Measurements from ENCODE around the gene DNAJA3. TPM values are rescaled to one million over a fixed set of nuclear protein-coding genes. Genes with fewer than 3 reads are reported as not detected.

The DNAJA3 gene
- total RNA-seq, 1 experiment from 2014 or later = 64.1 TPM

DNA sequence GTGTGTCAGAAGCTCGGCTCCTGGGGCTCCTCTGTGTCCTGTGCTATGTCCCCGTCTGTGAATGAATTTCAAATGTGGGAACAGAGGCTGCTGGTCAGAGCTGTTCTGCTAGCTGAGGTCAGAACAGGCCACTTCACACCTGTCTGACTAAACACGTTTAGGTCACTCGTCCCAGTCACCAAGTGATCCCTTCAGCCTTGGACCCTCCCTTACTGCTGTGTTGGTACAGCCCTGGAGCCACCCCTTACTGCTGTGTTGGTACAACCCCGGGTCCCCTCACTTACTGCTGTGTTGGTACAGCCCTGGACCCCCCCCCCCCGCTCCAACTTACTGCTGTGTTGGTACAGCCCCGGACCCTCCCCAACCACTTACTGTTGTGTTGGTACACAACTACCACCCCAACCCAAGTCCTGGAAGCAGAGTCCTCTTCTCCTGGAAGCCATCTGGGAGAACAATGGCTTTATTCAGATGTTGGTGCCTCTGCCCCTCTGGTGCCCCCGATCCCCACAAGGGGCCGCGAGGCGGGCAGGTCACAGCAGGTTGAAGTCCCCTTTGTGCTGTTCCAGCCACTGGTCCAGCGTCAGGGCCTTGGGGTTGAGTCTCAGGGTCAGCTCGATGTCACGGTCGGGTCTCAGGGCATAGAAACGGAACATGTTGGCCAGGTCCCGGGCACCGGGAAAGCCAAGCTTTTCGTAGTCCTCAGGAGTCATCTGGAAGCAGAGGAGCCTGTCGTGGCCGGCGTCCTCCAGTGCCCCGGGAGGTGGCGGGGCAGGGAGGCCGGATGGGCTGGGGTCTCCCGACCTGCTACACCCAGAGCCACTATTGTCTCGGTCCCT, 35.8 kb downstream of the DNAJA3 start:
- Mint-ChIP-seq H3K36me3 (peaks cover 39% of the 10 kb centered on the region), H3K4me1 (peaks cover 5% of the 10 kb centered on the region), H3K4me3 (no peak overlapping the region), H3K27ac (peak overlapping the region; percentile 53), H3K27me3 (ENCODE audit: low read depth) (no peaks in the 10 kb centered on the region), H3K9me3 (no peaks in the 10 kb centered on the region)
- DNase-seq (ENCODE audit: low spot score) (peak; percentile 57), ATAC-seq (peak; percentile 66)
- ChIA-PET POLR2A (interaction anchor here (1.1 to 1.8 kb wide), 2 partner anchors 13 to 15 kb away, joined by 3 to 7 read pairs; partner anchors contain the start of genes HMOX2 and NMRAL1), CTCF (interaction anchor here (0.8 to 1.1 kb wide), 2 partner anchors 57 to 207 kb away, joined by 3 read pairs; no protein-coding TSS in a partner anchor)
- TF ChIP-seq SP1 (CRISPR knock-in tag; conservative IDR thresholded peaks at IDR 0.05) = 0 out of 2 replicates have a peak, but pooled peaks have one; percentile 25
- no peak for TF ChIP-seq JAZF1 (CRISPR knock-in tag; IDR thresholded peaks at IDR 0.05)
- TF ChIP-seq, protein P1, sequence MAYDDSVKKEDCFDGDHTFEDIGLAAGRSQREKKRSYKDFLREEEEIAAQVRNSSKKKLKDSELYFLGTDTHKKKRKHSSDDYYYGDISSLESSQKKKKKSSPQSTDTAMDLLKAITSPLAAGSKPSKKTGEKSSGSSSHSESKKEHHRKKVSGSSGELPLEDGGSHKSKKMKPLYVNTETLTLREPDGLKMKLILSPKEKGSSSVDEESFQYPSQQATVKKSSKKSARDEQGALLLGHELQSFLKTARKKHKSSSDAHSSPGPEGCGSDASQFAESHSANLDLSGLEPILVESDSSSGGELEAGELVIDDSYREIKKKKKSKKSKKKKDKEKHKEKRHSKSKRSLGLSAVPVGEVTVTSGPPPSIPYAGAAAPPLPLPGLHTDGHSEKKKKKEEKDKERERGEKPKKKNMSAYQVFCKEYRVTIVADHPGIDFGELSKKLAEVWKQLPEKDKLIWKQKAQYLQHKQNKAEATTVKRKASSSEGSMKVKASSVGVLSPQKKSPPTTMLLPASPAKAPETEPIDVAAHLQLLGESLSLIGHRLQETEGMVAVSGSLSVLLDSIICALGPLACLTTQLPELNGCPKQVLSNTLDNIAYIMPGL (CRISPR knock-in tag; IDR thresholded peaks at IDR 0.05) = no peak
- 0 out of 2 replicates have a peak, but pooled peaks have one; percentile 16 for TF ChIP-seq ZNF121 (CRISPR knock-in tag; IDR thresholded peaks at IDR 0.05)
- no peak for TF ChIP-seq ZNF671 (CRISPR knock-in tag; IDR thresholded peaks at IDR 0.05)
- no peak for TF ChIP-seq CTCF (IDR thresholded peaks at IDR 0.05)
- TF ChIP-seq, protein P2, sequence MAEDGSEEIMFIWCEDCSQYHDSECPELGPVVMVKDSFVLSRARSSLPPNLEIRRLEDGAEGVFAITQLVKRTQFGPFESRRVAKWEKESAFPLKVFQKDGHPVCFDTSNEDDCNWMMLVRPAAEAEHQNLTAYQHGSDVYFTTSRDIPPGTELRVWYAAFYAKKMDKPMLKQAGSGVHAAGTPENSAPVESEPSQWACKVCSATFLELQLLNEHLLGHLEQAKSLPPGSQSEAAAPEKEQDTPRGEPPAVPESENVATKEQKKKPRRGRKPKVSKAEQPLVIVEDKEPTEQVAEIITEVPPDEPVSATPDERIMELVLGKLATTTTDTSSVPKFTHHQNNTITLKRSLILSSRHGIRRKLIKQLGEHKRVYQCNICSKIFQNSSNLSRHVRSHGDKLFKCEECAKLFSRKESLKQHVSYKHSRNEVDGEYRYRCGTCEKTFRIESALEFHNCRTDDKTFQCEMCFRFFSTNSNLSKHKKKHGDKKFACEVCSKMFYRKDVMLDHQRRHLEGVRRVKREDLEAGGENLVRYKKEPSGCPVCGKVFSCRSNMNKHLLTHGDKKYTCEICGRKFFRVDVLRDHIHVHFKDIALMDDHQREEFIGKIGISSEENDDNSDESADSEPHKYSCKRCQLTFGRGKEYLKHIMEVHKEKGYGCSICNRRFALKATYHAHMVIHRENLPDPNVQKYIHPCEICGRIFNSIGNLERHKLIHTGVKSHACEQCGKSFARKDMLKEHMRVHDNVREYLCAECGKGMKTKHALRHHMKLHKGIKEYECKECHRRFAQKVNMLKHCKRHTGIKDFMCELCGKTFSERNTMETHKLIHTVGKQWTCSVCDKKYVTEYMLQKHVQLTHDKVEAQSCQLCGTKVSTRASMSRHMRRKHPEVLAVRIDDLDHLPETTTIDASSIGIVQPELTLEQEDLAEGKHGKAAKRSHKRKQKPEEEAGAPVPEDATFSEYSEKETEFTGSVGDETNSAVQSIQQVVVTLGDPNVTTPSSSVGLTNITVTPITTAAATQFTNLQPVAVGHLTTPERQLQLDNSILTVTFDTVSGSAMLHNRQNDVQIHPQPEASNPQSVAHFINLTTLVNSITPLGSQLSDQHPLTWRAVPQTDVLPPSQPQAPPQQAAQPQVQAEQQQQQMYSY (CRISPR knock-in tag; IDR thresholded peaks at IDR 0.05) = no peak

- ChIA-PET CTCF (no interaction called here), POLR2A (no interaction called here)
- ATAC-seq (no peak), DNase-seq (ENCODE audit: low spot score) (no peak)
- Mint-ChIP-seq H3K4me3 (no peak overlapping the region), H3K36me3 (peaks cover 38% of the 10 kb centered on the region), H3K27ac (0 out of 2 replicates have a peak overlapping the region, but pooled peaks have one; percentile 26), H3K4me1 (peaks cover 5% of the 10 kb centered on the region), H3K27me3 (ENCODE audit: low read depth) (no peaks in the 10 kb centered on the region), H3K9me3 (no peaks in the 10 kb centered on the region)
- no peak for TF ChIP-seq CREM (CRISPR knock-in tag; IDR thresholded peaks at IDR 0.05)
- TF ChIP-seq, protein P3, sequence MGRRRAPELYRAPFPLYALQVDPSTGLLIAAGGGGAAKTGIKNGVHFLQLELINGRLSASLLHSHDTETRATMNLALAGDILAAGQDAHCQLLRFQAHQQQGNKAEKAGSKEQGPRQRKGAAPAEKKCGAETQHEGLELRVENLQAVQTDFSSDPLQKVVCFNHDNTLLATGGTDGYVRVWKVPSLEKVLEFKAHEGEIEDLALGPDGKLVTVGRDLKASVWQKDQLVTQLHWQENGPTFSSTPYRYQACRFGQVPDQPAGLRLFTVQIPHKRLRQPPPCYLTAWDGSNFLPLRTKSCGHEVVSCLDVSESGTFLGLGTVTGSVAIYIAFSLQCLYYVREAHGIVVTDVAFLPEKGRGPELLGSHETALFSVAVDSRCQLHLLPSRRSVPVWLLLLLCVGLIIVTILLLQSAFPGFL (CRISPR knock-in tag; IDR thresholded peaks at IDR 0.05; ENCODE audit: borderline replicate concordance) = no peak
- TF ChIP-seq GTF2I (CRISPR knock-in tag; conservative IDR thresholded peaks at IDR 0.05) = no peak
- TF ChIP-seq, protein P4, sequence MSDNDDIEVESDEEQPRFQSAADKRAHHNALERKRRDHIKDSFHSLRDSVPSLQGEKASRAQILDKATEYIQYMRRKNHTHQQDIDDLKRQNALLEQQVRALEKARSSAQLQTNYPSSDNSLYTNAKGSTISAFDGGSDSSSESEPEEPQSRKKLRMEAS (CRISPR knock-in tag; IDR thresholded peaks at IDR 0.05) = no peak
- no peak for TF ChIP-seq TCF7 (CRISPR knock-in tag; IDR thresholded peaks at IDR 0.05; ENCODE audit: low read depth)
- TF ChIP-seq CTCF (IDR thresholded peaks at IDR 0.05) = no peak
- TF ChIP-seq, protein P5, sequence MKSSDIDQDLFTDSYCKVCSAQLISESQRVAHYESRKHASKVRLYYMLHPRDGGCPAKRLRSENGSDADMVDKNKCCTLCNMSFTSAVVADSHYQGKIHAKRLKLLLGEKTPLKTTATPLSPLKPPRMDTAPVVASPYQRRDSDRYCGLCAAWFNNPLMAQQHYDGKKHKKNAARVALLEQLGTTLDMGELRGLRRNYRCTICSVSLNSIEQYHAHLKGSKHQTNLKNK (CRISPR knock-in tag; IDR thresholded peaks at IDR 0.05) = no peak
- no peak for TF ChIP-seq SOX15 (CRISPR knock-in tag; IDR thresholded peaks at IDR 0.05)
- no peak for TF ChIP-seq MLX (CRISPR knock-in tag; IDR thresholded peaks at IDR 0.05)
- TF ChIP-seq, protein P6, sequence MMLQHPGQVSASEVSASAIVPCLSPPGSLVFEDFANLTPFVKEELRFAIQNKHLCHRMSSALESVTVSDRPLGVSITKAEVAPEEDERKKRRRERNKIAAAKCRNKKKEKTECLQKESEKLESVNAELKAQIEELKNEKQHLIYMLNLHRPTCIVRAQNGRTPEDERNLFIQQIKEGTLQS (CRISPR knock-in tag; conservative IDR thresholded peaks at IDR 0.05) = no peak
- no peak for TF ChIP-seq NFYB (CRISPR knock-in tag; conservative IDR thresholded peaks at IDR 0.05; ENCODE audit: low read depth)
- TF ChIP-seq NR1H2 (CRISPR knock-in tag; IDR thresholded peaks at IDR 0.05) = no peak
Observed at GRCh38 chr16:4463522-4464163, 38.0 kb downstream of the DNAJA3 start.
